HEK293T (cell line): ENCODE data around the gene LNX1.

Source experiments
- CTCF ChIA-PET: fragments of 350-600 bp; formaldehyde crosslinking; extraction: SDS; loops from one replicate; lab custom pipeline; 2021; ENCODE audit warnings: antibody characterized with exemption, inconsistent platforms; lab: Yijun Ruan, JAX
- POLR2A ChIA-PET: fragments of 350-600 bp; formaldehyde crosslinking; extraction: SDS; loops from one replicate; lab custom pipeline; 2020; ENCODE audit warnings: antibody characterized with exemption, inconsistent platforms; lab: Yijun Ruan, JAX
- DNase-seq: peaks from one replicate; pipeline ENCODE4 v3.0.0; 2012; ENCODE audit warnings: mixed read lengths; ENCODE audit errors: extremely low spot score
- ARNT ChIP-seq: fragments of 450-650 bp; IDR thresholded peaks from 2 replicates; pipeline ENCODE4 v1.6.1; 2017; ENCODE audit warnings: mild to moderate bottlenecking
- BHLHE40 ChIP-seq: fragments of 450-650 bp; IDR thresholded peaks from 2 replicates; pipeline ENCODE4 v1.6.1; 2016; ENCODE audit warnings: mild to moderate bottlenecking, moderate library complexity, borderline replicate concordance
- CTBP1 ChIP-seq: fragments of 450-650 bp; IDR thresholded peaks from 2 replicates; pipeline ENCODE4 v1.6.1; 2016; ENCODE audit warnings: borderline replicate concordance
- ELF4 ChIP-seq: fragments of 450-650 bp; IDR thresholded peaks from 2 replicates; pipeline ENCODE4 v1.6.1; 2017; ENCODE audit warnings: antibody characterized with exemption
- FOXA1 ChIP-seq: fragments of 450-650 bp; IDR thresholded peaks from 2 replicates; pipeline ENCODE4 v1.6.1; 2016; ENCODE audit warnings: mild to moderate bottlenecking
- FOXK2 ChIP-seq: fragments of 450-650 bp; IDR thresholded peaks from 2 replicates; pipeline ENCODE4 v1.6.1; 2016; ENCODE audit warnings: mild to moderate bottlenecking
- FOXM1 ChIP-seq: fragments of 450-650 bp; IDR thresholded peaks from 2 replicates; pipeline ENCODE4 v1.6.1; 2017; ENCODE audit warnings: mild to moderate bottlenecking, borderline replicate concordance
- HDGF ChIP-seq: fragments of 450-650 bp; IDR thresholded peaks from 2 replicates; pipeline ENCODE4 v1.6.1; 2017; ENCODE audit warnings: antibody characterized with exemption, borderline replicate concordance
- L3MBTL2 ChIP-seq: fragments of 450-650 bp; conservative IDR thresholded peaks from 2 replicates; pipeline ENCODE4 v1.6.1; 2016; ENCODE audit warnings: mild to moderate bottlenecking
- LEF1 ChIP-seq: fragments of 450-650 bp; IDR thresholded peaks from 2 replicates; pipeline ENCODE4 v1.6.1; 2017; ENCODE audit warnings: mild to moderate bottlenecking, borderline replicate concordance
- NFRKB ChIP-seq: fragments of 450-650 bp; IDR thresholded peaks from 2 replicates; pipeline ENCODE4 v1.6.1; 2016; ENCODE audit warnings: mild to moderate bottlenecking, moderate library complexity
- PKNOX1 ChIP-seq: fragments of 450-650 bp; IDR thresholded peaks from 2 replicates; pipeline ENCODE4 v1.6.1; 2016
- SP1 ChIP-seq: fragments of 450-650 bp; IDR thresholded peaks from 2 replicates; pipeline ENCODE4 v1.6.1; 2017
- SUZ12 ChIP-seq: fragments of 450-650 bp; IDR thresholded peaks from 2 replicates; pipeline ENCODE4 v1.6.1; 2016; ENCODE audit warnings: mild to moderate bottlenecking
- TARDBP ChIP-seq: fragments of 450-650 bp; IDR thresholded peaks from 2 replicates; pipeline ENCODE4 v1.6.1; 2016
- ZNF384 ChIP-seq: fragments of 450-650 bp; IDR thresholded peaks from 2 replicates; pipeline ENCODE4 v1.6.1; 2016

The LNX1 gene

GRCh38 chr4:53501561-53501960, 89.7 kb downstream of the LNX1 start:
- ChIA-PET POLR2A (no interaction called here), CTCF (no interaction called here)
- DNase-seq: no peak
- no peak for TF ChIP-seq PKNOX1
- TF ChIP-seq SUZ12: no peak
- no peak for TF ChIP-seq CTBP1
- no peak for TF ChIP-seq ELF4
- TF ChIP-seq ARNT: no peak
- no peak for TF ChIP-seq FOXA1
- TF ChIP-seq FOXM1: no peak
- no peak for TF ChIP-seq LEF1
- TF ChIP-seq L3MBTL2: no peak

DNA sequence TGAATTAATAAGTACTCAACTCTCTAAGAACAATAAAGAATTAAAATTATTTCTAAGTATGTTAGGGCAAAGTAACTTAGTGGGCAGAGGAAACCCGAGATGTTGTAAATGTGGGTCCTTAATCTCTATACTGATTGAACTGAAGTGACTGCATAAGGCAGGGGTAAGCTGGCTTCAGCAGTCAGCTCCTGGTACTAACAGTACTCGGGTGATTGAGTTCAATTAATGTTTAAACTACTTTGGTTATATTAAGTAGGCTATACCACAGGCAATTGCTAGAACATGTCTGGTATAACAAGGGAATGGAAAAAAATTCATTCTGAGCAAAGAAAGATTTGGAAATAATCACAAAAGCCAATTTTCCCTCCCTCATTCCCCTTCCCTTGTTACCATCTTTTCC, 90.7 kb downstream of the LNX1 start:
- ChIA-PET POLR2A (no interaction called here), CTCF (no interaction called here)
- TF ChIP-seq SP1: no peak
- TF ChIP-seq L3MBTL2: no peak
- no peak for TF ChIP-seq TARDBP
- no peak for TF ChIP-seq NFRKB
- TF ChIP-seq CTBP1: no peak
- TF ChIP-seq ELF4: no peak
- no peak for TF ChIP-seq ZNF384
- no peak for TF ChIP-seq FOXK2
- TF ChIP-seq ARNT: no peak
- no peak for TF ChIP-seq FOXM1
- TF ChIP-seq LEF1: no peak
- TF ChIP-seq SUZ12: no peak
- no peak for TF ChIP-seq BHLHE40
- no peak for DNase-seq

DNA sequence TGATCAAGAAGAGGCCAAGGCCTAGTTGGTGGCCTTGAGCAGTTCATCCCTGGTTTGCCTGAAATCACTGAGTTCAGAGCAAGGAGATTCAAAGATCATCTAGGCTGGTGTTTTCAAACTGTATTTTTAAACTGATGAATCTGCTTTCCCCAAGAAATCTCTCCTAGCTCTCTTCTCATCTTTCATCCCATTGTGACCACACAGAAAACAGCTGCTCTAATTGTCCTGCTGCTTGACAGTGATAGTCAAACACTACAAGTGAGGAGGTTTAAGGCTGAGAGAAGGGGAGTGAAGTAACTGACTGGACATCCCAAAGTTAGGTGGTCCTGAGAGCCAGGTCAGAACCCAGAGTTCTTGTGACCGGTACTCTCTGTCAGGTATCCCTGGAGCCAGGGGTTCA, 91.5 kb downstream of the LNX1 start:
- no peak for DNase-seq
- TF ChIP-seq SUZ12 (no peak), TARDBP (no peak), FOXK2 (no peak), NFRKB (no peak), FOXM1 (no peak)
- ChIA-PET CTCF (no interaction called here), POLR2A (no interaction called here)

- POLR2A ChIA-PET: no interaction called here
- CTCF ChIA-PET: interaction anchor here (0.6 kb wide), 1 partner anchor 284 kb away, joined by 5 read pairs; no protein-coding TSS in a partner anchor
- no peak for TF ChIP-seq L3MBTL2
- no peak for TF ChIP-seq CTBP1
- no peak for TF ChIP-seq FOXK2
These were observed 92.6 kb downstream of the LNX1 start for GRCh38 chr4:53498706-53499105.

DNA sequence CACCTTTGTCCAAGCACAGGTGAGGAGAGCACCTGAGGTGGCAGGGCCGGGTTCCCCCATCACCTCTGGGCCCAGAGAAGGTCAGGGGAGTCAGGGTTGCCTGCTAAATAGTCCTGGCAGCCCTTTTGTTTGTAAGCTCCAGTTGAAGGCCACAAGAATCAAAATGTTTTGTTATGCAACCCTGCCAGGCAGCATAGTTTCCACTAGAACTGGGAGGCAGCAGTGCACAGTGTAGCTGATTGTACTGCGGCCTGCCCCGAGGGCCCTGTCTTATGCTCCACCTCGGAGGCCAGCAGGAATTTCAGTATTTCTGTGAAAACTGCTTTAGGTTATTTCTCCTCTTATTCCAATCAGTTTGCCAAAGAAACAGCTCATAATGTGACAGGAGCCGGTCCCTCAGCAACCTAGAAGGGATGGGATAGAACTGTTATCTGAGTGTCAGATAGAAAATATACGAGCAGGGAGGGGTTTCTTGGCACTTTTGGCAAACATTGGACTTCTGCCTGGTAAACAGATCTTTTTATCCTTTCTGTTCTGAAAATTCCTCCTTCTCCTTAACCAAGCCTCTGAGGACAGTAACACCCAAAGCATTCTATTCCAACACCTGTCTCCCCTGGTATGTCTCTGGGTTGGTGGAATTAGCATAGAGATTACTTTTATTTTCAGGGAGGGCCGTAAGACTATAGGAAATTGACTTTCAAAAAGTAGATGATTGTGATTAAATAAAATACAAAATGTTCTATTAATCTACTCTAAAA, 93.6 kb downstream of the LNX1 start:
- CTCF ChIA-PET: no interaction called here
- TF ChIP-seq FOXK2 (no peak), FOXA1 (no peak)
- DNase-seq: no peak
- POLR2A ChIA-PET: no interaction called here

More at GRCh38 chr4:53498706-53499105, 92.6 kb downstream of the LNX1 start:
- no peak for DNase-seq

- DNase-seq: no peak
- POLR2A ChIA-PET: no interaction called here
- CTCF ChIA-PET: no interaction called here
- TF ChIP-seq ARNT: no peak
- TF ChIP-seq TARDBP: no peak
- no peak for TF ChIP-seq PKNOX1
- TF ChIP-seq HDGF: no peak
- no peak for TF ChIP-seq LEF1
- TF ChIP-seq ZNF384: no peak
- no peak for TF ChIP-seq BHLHE40
- no peak for TF ChIP-seq FOXM1
- TF ChIP-seq ELF4: no peak
- no peak for TF ChIP-seq NFRKB
- no peak for TF ChIP-seq L3MBTL2
- TF ChIP-seq SP1: no peak
- no peak for TF ChIP-seq SUZ12
- no peak for TF ChIP-seq CTBP1
- no peak for TF ChIP-seq FOXA1
- no peak for TF ChIP-seq FOXK2
These were observed 96.4 kb downstream of the LNX1 start for GRCh38 chr4:53494851-53495250.

DNA sequence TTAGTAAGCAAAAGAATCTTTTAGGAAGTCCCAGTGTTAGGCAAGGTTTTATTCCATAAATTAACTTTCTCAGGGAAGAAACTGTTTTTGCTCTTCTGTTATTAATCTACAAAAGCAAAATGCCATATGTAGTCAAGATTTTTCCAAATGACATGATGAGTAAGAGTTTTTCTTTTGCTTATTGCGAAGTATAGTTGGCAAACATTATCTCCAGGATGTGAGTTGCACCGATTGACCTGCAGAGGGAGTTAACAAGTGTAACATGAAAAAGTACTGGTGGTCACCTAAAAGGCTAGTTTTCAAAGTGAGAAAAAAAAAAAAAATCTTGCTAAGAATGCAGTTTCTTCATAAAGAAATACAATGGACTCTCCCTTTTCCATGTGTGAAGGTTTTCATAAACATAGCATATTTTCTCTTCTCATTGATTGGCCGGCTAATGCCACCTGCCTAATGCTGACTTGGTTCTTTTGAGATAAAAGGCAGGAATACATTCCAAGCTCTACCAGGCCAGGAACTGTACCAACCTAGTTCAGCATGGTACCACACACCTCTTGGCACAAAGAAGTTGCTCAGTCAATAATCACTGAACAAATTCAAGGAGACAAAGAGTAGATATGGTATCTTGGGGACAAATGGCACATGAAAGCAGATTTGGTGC, 100.2 kb downstream of the LNX1 start:
- DNase-seq: peak; percentile 28
- CTCF ChIA-PET: interaction anchor here (0.6 kb wide), 1 partner anchor 55 kb away, joined by 9 read pairs; no protein-coding TSS in a partner anchor
- POLR2A ChIA-PET: no interaction called here
- no peak for TF ChIP-seq PKNOX1
- TF ChIP-seq ZNF384: peak; percentile 62
